ENCODE measurements around the gene POU4F1.

Gene POU4F1

GRCh38 chr13:78593652-78594455 is 9.5 kb downstream of the POU4F1 start:
- DNase-seq (ENCODE audit: low read depth), result no peak

GRCh38 chr13:78593129-78593528 is 10.2 kb downstream of the POU4F1 start:
- no peak for DNase-seq (ENCODE audit: low read depth)

GRCh38 chr13:78592584-78592983 is 10.8 kb downstream of the POU4F1 start:
- DNase-seq (ENCODE audit: low read depth), result no peak

- no peak for DNase-seq (ENCODE audit: low read depth)
These were observed 14.1 kb downstream of the POU4F1 start for GRCh38 chr13:78589206-78589605.

- DNase-seq (ENCODE audit: low read depth), result no peak
These were observed 16.0 kb downstream of the POU4F1 start for GRCh38 chr13:78587395-78587794.

GRCh38 chr13:78586706-78587105 is 16.6 kb downstream of the POU4F1 start:
- DNase-seq (ENCODE audit: low read depth), result no peak

- DNase-seq (ENCODE audit: low read depth), result no peak
These were observed 27.1 kb downstream of the POU4F1 start for GRCh38 chr13:78576261-78576660.

GRCh38 chr13:78572459-78572858 is 30.9 kb downstream of the POU4F1 start:
- no peak for DNase-seq (ENCODE audit: low read depth)

- no peak for DNase-seq (ENCODE audit: low read depth)
These were observed 34.3 kb downstream of the POU4F1 start for GRCh38 chr13:78569029-78569428.

- no peak for DNase-seq (ENCODE audit: low read depth)
These were observed 36.7 kb downstream of the POU4F1 start for GRCh38 chr13:78566631-78567030.

- DNase-seq (ENCODE audit: low read depth), result no peak
These were observed 41.0 kb downstream of the POU4F1 start for GRCh38 chr13:78562237-78562889.
